ENCODE results near the gene TANGO6. TPM values are rescaled to one million over a fixed set of nuclear protein-coding genes. Genes with fewer than 3 reads are reported as not detected.

Gene TANGO6
- total and polyA plus RNA-seq, 2 of the 8 experiments (the other 6 are each of a cell fraction or from before 2014, with no cell fraction given) = 5.0 to 19.5 TPM

DNA sequence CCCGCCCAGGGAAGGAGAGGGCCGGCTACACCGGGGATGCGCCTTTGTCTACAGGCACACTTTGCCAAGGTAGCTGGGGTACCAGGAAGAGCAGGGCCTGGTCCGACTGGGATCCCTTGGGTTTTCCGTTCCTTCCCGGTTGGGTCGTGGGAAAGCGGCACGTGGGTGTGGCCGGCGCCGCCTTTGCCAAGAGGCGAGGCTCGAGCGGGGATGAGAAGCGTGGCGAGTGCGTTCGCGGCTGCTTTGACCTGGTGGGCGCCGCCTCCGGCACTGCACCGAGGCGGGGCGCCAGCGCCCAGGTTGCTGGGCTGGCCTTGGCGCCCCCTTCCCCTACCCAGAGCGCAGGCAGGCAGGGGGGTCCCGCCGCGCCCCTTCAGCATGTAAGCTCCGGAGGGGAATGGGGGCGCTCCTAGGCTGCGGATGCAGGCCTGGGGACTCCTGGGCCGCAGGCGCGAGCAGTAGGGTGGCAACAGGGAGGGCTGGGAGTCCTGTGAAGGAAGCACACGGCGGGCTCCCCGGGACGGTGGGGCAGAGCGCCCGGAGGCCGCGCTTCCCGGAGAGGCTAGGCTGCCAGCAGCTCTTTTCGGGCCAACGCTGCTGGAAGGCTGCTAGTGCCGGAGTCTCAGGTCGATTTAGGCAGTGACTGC is 264.1 kb downstream of the TANGO6 start (continued):
- TF ChIP-seq, protein P1, sequence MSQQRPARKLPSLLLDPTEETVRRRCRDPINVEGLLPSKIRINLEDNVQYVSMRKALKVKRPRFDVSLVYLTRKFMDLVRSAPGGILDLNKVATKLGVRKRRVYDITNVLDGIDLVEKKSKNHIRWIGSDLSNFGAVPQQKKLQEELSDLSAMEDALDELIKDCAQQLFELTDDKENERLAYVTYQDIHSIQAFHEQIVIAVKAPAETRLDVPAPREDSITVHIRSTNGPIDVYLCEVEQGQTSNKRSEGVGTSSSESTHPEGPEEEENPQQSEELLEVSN (IDR thresholded peaks at IDR 0.05) = peak; percentile 60
- peak; percentile 83 for TF ChIP-seq MAX (IDR thresholded peaks at IDR 0.05)
- no peak for TF ChIP-seq TCF12 (IDR thresholded peaks at IDR 0.05; ENCODE audit: low read depth, low read length)
- TF ChIP-seq CTBP2 (IDR thresholded peaks at IDR 0.05; ENCODE audit: borderline replicate concordance, insufficient read depth, insufficient read length, low read length) = no peak
- 0 out of 2 replicates have a peak, but pooled peaks have one; percentile 42 for TF ChIP-seq PHF8 (conservative IDR thresholded peaks at IDR 0.05; ENCODE audit: low read depth, low read length)
